NAMALWA (cell line): ENCODE data around the gene NUTM1.
A peak's percentile ranks its signal among the peaks of the same experiment; 100 is the strongest.
"Not testable (repeated sequence)": the region's sequence is repeated elsewhere in the genome, so short reads cannot be mapped to it uniquely, and the experiment has no call there.

Experiments
- DNase-seq: peaks from one replicate; pipeline ENCODE4 v3.0.0-alpha.2; 2015; ENCODE audit warnings: low spot score

Gene NUTM1

GRCh38 chr15:34336231-34336990, 6.7 kb upstream of the NUTM1 start:
- DNase-seq, result peak; percentile 46

GRCh38 chr15:34336991-34337556, 6.0 kb upstream of the NUTM1 start:
- DNase-seq, result peak; percentile 64

GRCh38 chr15:34337557-34338306, 5.4 kb upstream of the NUTM1 start, which contains the start of gene SLC12A6:
TSS of gene SLC12A6 (minus strand) at chr15:34337781. CDS start at chr15:34336680, 1,101 bp downstream.
- peak; percentile 93 for DNase-seq

DNA sequence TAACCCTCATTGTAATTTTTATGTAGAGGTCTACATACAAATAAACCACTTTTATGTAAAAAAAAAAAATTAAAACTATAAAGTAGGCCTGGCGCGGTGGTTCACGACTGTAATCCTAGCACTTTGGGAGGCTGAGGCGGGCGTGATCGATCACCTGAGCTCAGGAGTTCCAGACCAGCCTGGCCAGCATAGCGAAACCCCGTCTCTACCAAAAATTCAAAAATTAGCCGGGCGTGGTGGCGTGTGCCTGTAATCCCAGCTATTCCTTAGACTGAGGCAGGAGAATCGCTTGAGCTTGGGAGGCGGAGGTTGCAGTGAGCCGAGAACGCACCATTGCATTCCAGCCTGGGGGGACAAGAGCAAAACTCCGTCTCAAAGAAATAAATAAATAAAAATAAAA, 4.8 kb upstream of the NUTM1 start:
- DNase-seq, result no peak

GRCh38 chr15:34339946-34340345, 3.2 kb upstream of the NUTM1 start:
- no peak for DNase-seq

DNA sequence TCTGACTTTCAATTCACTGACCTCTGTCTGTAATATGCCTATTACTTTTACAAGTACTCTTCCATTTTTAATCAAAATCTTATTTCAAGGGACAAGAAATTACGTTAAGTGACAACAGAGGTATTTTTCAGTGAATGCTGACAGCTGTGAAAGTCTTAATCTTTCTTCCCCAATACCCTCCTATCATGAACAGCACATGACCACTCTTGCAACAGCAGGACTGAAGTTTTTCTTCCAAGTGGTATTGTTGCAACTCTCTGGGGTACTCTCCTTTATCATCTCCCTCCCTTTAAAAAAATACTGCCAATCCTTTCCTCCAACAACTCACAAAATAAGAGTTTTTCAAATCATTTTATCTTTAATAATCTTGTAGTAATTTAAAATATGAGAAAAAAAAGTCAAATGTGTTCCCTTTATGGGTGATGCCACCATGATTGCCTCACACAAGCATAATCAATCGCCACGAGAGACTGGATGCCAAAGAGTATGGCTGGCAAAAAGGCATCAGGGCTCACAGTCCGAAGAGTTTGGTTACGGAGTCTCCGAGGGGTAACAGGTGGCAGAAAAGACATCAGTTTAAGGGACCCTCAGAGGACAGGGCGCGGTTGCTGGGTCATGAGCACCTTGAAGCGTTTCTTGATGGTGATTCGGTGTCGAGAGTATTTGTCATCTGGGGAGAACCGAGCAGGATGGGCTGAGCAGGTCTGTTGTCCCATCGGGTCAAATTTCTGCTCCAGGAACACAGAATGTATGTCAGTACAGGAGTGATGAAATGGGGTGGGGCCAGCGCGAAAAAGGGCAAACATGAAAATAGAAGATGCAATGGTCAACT, 1.5 kb upstream of the NUTM1 start:
- DNase-seq, result no peak

GRCh38 chr15:34342213-34342736, 840 bp upstream of the NUTM1 start:
- peak; percentile 26 for DNase-seq

GRCh38 chr15:34347951-34348638, 5.0 kb downstream of the NUTM1 start:
- no peak for DNase-seq

DNA sequence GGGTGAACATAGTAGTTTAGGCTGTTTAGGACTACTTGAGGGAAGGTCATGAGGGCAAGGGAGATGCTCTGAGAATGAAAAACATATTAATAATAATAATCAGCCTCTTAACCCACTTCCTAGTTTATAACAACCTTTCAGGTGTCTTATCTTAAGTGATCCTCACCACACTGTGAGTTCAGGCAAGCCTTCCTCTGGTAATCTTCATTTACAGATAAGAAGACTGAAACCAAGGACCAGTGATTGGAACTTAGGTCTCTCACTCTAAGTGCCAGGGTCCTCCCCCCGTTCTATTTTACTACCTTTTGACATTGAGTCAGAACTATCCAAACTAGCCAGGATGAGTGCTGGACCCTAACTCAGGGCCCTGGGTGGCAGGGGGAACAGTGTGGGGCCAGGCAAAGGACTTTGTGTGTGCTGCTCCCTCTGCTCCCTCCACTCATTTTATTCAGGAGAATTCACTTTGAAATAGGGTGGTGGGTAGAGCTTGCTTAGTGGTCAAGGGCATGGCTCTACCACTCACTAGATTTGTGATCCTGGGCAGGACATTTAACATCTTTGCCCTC, 5.7 kb downstream of the NUTM1 start:
- DNase-seq, result no peak

DNA sequence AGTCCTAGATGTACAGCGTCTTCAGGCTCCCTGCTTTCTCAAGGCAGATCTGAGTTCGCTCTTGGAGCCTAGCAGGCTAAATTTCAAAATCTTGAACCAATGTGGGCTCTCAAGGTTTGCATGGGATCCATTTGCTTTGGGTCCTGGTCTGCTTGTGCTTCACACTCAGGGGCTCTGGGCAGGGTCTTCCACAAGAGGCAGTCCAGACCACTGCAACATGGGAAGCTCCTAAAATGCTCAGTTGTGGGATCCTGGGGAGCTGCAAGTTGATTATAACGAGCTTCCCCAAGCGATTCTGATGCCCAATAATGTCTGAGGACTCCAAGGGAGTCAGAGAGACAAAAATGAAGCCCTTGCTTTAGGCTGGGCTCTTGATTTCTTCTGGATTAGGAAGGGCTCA, 6.7 kb downstream of the NUTM1 start:
- DNase-seq, result no peak

- not testable (repeated sequence) for DNase-seq
Observed at GRCh38 chr15:34352996-34353395, 9.9 kb downstream of the NUTM1 start.

DNA sequence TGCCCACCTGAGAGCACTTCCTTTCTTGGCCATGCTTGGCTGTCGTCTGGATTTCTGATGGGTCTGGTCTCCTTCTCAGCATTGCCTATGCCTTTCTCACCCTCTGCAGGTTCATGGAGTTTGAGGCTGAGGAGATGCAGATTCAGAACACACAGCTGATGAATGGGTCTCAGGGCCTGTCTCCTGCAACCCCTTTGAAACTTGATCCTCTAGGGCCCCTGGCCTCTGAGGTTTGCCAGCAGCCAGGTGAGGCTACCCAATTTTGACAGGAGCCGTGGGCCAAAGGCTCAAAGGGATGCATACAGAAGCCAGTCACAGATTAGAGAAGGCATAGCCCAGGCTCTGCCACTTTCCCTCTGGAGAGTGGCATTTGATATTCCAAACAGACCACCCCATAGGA, 10.5 kb downstream of the NUTM1 start:
- no peak for DNase-seq

GRCh38 chr15:34354286-34354685, 11.2 kb downstream of the NUTM1 start:
- DNase-seq, result no peak

DNA sequence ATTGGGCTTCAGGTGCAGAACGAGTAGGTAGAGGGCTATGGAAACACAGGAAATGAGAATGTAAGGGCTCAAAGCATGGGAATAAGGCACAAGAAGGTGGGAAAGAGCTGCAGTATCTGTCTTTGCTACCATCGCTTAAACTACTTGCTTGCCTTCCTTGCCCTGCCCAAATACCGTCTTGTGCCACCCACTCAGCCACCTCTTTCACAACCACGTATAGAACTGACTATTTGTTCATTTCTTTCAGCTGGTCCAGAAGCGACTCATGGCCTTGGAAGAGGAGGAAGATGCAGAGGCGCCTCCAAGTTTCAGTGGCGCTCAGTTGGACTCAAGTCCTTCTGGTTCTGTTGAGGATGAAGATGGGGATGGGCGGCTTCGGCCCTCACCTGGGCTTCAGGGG, 12.1 kb downstream of the NUTM1 start:
- no peak for DNase-seq

DNA sequence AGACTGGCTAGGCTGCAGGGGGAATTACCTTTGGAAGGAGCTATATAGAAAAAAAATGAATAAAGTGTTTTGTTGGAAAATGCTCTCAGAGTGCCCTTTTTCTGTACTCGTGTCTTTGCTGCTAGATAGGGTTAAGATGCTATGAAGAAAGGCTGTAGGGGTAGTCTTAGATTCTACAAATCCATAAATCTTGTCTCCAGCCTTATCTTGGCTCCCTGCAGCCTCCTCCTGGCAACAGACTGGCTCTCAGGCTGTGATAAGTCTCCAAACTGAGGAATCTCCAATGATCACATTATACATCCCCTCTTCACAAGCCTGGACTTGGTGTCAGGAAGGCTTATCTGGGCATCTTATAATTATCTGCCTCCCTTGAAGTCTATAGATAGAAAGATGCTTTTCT, 14.5 kb downstream of the NUTM1 start:
- no peak for DNase-seq

DNA sequence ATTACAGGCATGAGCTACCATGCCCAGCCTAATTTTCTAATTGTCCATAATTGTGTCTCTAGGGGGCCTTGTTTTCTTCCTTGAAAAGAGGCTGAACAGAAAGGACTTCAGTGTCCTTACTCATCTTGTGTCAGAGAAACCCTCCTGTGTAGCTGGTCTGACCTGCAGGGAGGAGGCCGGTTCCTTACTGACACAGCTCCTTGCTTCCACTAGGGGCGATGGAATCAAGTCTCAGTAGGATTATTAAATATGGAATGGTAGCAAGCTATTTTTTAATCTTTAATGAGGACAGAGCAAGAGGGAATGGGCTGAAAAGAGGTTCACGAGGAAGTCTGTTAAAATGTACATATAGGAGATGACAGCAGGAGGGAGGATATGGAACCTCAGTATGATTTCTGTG, 15.3 kb downstream of the NUTM1 start:
- no peak for DNase-seq

DNA sequence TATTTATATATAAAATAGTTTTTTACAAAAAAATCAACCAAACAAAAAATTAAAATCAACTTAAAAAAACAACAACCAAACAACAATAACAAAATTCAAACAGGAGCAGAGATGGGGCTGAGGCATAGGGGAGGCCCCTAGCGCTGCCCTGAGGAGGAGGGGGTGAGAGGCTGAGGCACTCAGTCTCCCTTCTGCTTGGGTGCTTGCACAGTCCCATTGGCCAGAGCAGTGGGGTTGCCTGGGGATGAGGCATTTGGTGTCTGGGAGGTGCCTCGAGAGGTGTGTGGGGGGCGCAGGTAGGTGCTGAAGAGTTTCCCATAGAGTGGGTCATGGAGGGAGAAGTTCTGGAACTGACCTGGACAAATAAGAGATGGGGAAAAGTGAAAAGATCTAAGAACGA, 15.8 kb downstream of the NUTM1 start:
- DNase-seq, result no peak

DNA sequence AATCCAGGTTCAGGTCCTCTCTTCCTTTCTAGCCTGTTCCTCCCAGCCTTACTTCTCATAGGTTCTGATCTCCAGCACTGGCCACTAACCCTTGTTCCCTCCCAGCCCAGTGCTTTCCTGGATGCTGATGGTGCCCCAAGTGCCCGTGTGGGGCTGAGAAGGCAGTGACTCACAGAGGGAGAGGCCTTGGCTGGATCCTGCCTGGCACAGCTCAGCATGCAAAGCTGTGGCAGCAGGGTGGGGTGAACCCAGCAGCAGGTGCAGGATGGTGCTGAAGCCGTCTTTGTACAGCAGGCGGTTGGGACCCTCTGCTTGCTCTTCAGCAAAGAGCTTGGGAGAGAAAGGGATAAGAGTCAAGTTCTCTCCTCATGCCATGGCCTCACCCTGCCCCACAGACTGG, 16.3 kb downstream of the NUTM1 start:
- DNase-seq, result no peak

GRCh38 chr15:34360298-34360697, 17.2 kb downstream of the NUTM1 start:
- no peak for DNase-seq

GRCh38 chr15:34361278-34361677, 18.2 kb downstream of the NUTM1 start:
- no peak for DNase-seq
